Upper lobe of right lung (tissue), 1 donor: Measurements from ENCODE around the gene USE1. TPM values are rescaled to one million over a fixed set of nuclear protein-coding genes. Genes with fewer than 3 reads are reported as not detected.

ENCODE experiments used
- ATAC-seq: fragments of 200-7000 bp; cut with Tn5 transposase; one replicate; pipeline ENCODE4 v1.9.1; 2020; ENCODE audit warnings: mild to moderate bottlenecking, moderate library complexity
- DNase-seq: peaks from one replicate; pipeline ENCODE4 v3.0.0-alpha.2; 2020
- H3K27ac ChIP-seq: fragments of 200-600 bp; one replicate; pipeline ENCODE4 v1.8.0; 2022
- H3K27me3 ChIP-seq: fragments of 200-600 bp; one replicate; pipeline ENCODE4 v1.8.0; 2022; ENCODE audit warnings: mild to moderate bottlenecking
- H3K36me3 ChIP-seq: fragments of 200-600 bp; one replicate; pipeline ENCODE4 v1.8.0; 2022
- H3K4me1 ChIP-seq: fragments of 200-600 bp; one replicate; pipeline ENCODE4 v1.8.0; 2022
- H3K4me3 ChIP-seq: fragments of 200-600 bp; one replicate; pipeline ENCODE4 v1.8.0; 2022; ENCODE audit warnings: mild to moderate bottlenecking
- H3K9me3 ChIP-seq: fragments of 200-600 bp; one replicate; pipeline ENCODE4 v1.8.0; 2022
- CTCF ChIP-seq: fragments of 200-600 bp; IDR thresholded peaks from one replicate; pipeline ENCODE4 v1.8.0; 2022; ENCODE audit warnings: antibody characterized with exemption
- intact Hi-C: fragments of 100-400 bp; cut with DNase I; formaldehyde crosslinking; loops from one replicate; pipeline ENCODE4 v1.11.0; 2022
- long read RNA-seq: library from polyadenylated mRNA; unstranded; transcript quantifications from one replicate; pipeline ENCODE4 v2.0.0, GENCODE V29; 2021
- total RNA-seq: library from RNA; stranded (reverse); fragmentation: NEBNext Ultra II Directional; extraction: Animal tissue kit (Norgen Biotek cat#: 25700); gene quantifications from one replicate; pipeline ENCODE4 v1.2.1, GENCODE V29; 2021
- donor health status: DM: no; HTN: yes; CAD: no; lungs with severe emphysema.

Gene USE1
- 24.0 TPM for total RNA-seq
- long read RNA-seq, partial matches to known transcripts: 1 of 7 reads
- long read RNA-seq, other reads (novel, unspliced or antisense): 5 of 7 reads

- Histone ChIP-seq H3K4me1 (peaks cover 13% of the 10 kb centered on the region), H3K9me3 (no peaks in the 10 kb centered on the region), H3K4me3 (peak within 1 kb of the TSS; percentile 73), H3K27ac (peak within 1 kb of the TSS; percentile 97), H3K27me3 (no peaks in the 10 kb centered on the region), H3K36me3 (peaks cover 47% of the 10 kb centered on the region)
- ATAC-seq (peak; percentile 94), DNase-seq (peak; percentile 95)
- intact Hi-C loops: no loop called here
- no peak for TF ChIP-seq CTCF
Measured at GRCh38 chr19:17215127-17215971, at the start of gene USE1. Gene USE1, plus strand, starts transcription at chr19:17215357. Its CDS starts 49 bp downstream, at chr19:17215406.

- H3K9me3 ChIP-seq: no peaks in the 10 kb centered on the region
- no peak overlapping the region for H3K4me3 ChIP-seq
- H3K4me1 ChIP-seq: no peaks in the 10 kb centered on the region
- H3K36me3 ChIP-seq: peaks cover 98% of the 10 kb centered on the region
- DNase-seq: no peak
- ATAC-seq: no peak
- no peaks in the 10 kb centered on the region for H3K27me3 ChIP-seq
- intact Hi-C loops: no loop called here
- no peak overlapping the region for H3K27ac ChIP-seq
- TF ChIP-seq CTCF: no peak
Measured at GRCh38 chr19:17165715-17166114, 49.4 kb upstream of the USE1 start.

- H3K4me1 ChIP-seq: no peaks in the 10 kb centered on the region
- H3K27ac ChIP-seq: no peak overlapping the region
- TF ChIP-seq CTCF: no peak
- intact Hi-C loops: loop anchor here (5.0 kb wide), 1 partner anchor 103 kb away; no protein-coding TSS in a partner anchor
- H3K4me3 ChIP-seq: no peak overlapping the region
- H3K27me3 ChIP-seq: no peaks in the 10 kb centered on the region
- DNase-seq (no peak), ATAC-seq (no peak)
- no peaks in the 10 kb centered on the region for H3K9me3 ChIP-seq
- peaks cover 98% of the 10 kb centered on the region for H3K36me3 ChIP-seq
Measured at GRCh38 chr19:17170538-17171297, 44.4 kb upstream of the USE1 start.

GRCh38 chr19:17171874-17172273 lies 43.3 kb upstream of the USE1 start:
- intact Hi-C loops: loop anchor here (5.0 kb wide), 1 partner anchor 105 kb away; no protein-coding TSS in a partner anchor
- H3K27ac ChIP-seq: no peak overlapping the region
- no peak for DNase-seq
- ATAC-seq: no peak
- no peak for TF ChIP-seq CTCF
- no peaks in the 10 kb centered on the region for H3K27me3 ChIP-seq
- H3K4me1 ChIP-seq: no peaks in the 10 kb centered on the region
- H3K4me3 ChIP-seq: no peak overlapping the region
- H3K9me3 ChIP-seq: no peaks in the 10 kb centered on the region
- H3K36me3 ChIP-seq: peaks cover 98% of the 10 kb centered on the region

GRCh38 chr19:17172624-17173345 lies 42.4 kb upstream of the USE1 start:
- intact Hi-C loops: loop anchor here (5.0 kb wide), 1 partner anchor 105 kb away; no protein-coding TSS in a partner anchor
- DNase-seq (no peak), ATAC-seq (no peak)
- Histone ChIP-seq H3K4me3 (no peak overlapping the region), H3K4me1 (no peaks in the 10 kb centered on the region), H3K27ac (no peak overlapping the region), H3K9me3 (no peaks in the 10 kb centered on the region), H3K27me3 (no peaks in the 10 kb centered on the region), H3K36me3 (peaks cover 99% of the 10 kb centered on the region)
- TF ChIP-seq CTCF: no peak
